HCT116 (cell line): Measurements from ENCODE around the gene ARHGAP11B.
"Not testable (repeated sequence)": the region's sequence is repeated elsewhere in the genome, so short reads cannot be mapped to it uniquely, and the experiment has no call there.

Source experiments
- ATAC-seq: fragments of 200-7000 bp; cut with Tn5 transposase; 2 replicates; pipeline ENCODE4 v1.9.1; 2020; ENCODE audit warnings: mild to moderate bottlenecking, moderate library complexity
- BruUV-seq: library from RNA; stranded (reverse); fragments of 400-500 nt; replicated peaks from 2 replicates; lab custom pipeline; 2021; lab: Mats Ljungman, UMichigan
- CTCF ChIA-PET: fragments of 300-600 bp; sonication (Branson Sonifier 250); formaldehyde crosslinking; loops from one replicate; lab custom pipeline; 2021; ENCODE audit warnings: antibody characterized with exemption; lab: Charles Lee
- POLR2A ChIA-PET: fragments of 300-600, 350-600 bp; sonication (Branson Sonifier 250); formaldehyde crosslinking; loops from one replicate; lab custom pipeline; 2021; ENCODE audit warnings: antibody characterized with exemption; lab: Charles Lee
- RAD21 ChIA-PET, 2 experiments: fragments of 300-600 bp; sonication (Branson Sonifier 250); formaldehyde crosslinking; loops; one replicate each; lab custom pipeline; 2023; ENCODE audit warnings: low total read pairs in 2 of 2; ENCODE audit not compliant: uncharacterized antibody in 2 of 2, unreplicated experiment in 2 of 2, low non-redundant PET in 1 of 2; lab: Charles Lee
- DNase-seq: peaks from one replicate; pipeline ENCODE4 v3.0.0-alpha.2; 2010; ENCODE audit warnings: low read depth, low spot score
- H2AFZ ChIP-seq: fragments of 200-600 bp; shearing (Covaris generic), sonication (generic); 2 replicates; pipeline ENCODE4 v1.6.1; 2017; ENCODE audit warnings: low read depth, mixed run types, mixed read lengths, antibody characterized with exemption, low read length; ENCODE audit not compliant: poor library complexity, severe bottlenecking
- H3K27ac ChIP-seq: 2 replicates; pipeline ENCODE4 v1.5.1; 2012; ENCODE audit warnings: low read depth, low read length
- H3K27me3 ChIP-seq: fragments of 200-600 bp; sonication (generic); 2 replicates; pipeline ENCODE4 v1.6.1; 2016; ENCODE audit warnings: mixed run types, low read length, mixed read lengths; ENCODE audit not compliant: insufficient read depth
- H3K36me3 ChIP-seq, 2 experiments: fragments of 200-500 bp in 1 of 2; fragments of 200-600 bp in 1 of 2; sonication (Bioruptor generic) in 1 of 2; sonication (generic) in 1 of 2; 2 replicates each; pipeline versions ENCODE4 v1.5.1 to v1.6.1; 2014 to 2016; ENCODE audit warnings: low read length in 2 of 2, inconsistent platforms in 1 of 2, mixed read lengths in 1 of 2, mixed run types in 1 of 2; ENCODE audit not compliant: insufficient read depth in 2 of 2, control insufficient read depth in 1 of 2
- H3K4me1 ChIP-seq, 2 experiments: fragments of 200-600 bp in 1 of 2; sonication (generic) in 1 of 2; 2 replicates each; pipeline versions ENCODE4 v1.5.1 to v1.6.1; 2012 to 2017; ENCODE audit warnings: low read length in 2 of 2, inconsistent platforms in 1 of 2, mild to moderate bottlenecking in 1 of 2, mixed read lengths in 1 of 2, mixed run types in 1 of 2, moderate library complexity in 1 of 2; ENCODE audit not compliant: insufficient read depth in 2 of 2, control insufficient read depth in 1 of 2
- H3K4me2 ChIP-seq: fragments of 200-600 bp; sonication (generic); 2 replicates; pipeline ENCODE4 v1.6.1; 2017; ENCODE audit warnings: mixed run types, low read length, mixed read lengths
- H3K4me3 ChIP-seq, 2 experiments: fragments of 200-600 bp in 1 of 2; sonication (generic) in 1 of 2; replicated peaks in 1 of 2; 2 replicates each; pipeline ENCODE4 v1.5.1; 2011 to 2016; ENCODE audit warnings: low read length in 2 of 2, control low read depth in 1 of 2, low read depth in 1 of 2, mild to moderate bottlenecking in 1 of 2, mixed read lengths in 1 of 2, mixed run types in 1 of 2
- H3K79me2 ChIP-seq: fragments of 200-600 bp; sonication (generic); 2 replicates; pipeline ENCODE4 v1.6.1; 2017; ENCODE audit warnings: mild to moderate bottlenecking, mixed run types, low read length, moderate library complexity, mixed read lengths; ENCODE audit not compliant: insufficient read depth
- H3K9ac ChIP-seq: fragments of 200-600 bp; sonication (generic); 2 replicates; pipeline ENCODE4 v1.6.1; 2016; ENCODE audit warnings: low read length, mixed read lengths
- H3K9me2 ChIP-seq: fragments of 200-600 bp; sonication (generic), shearing (Covaris generic); 2 replicates; pipeline ENCODE4 v1.6.1; 2017; ENCODE audit warnings: mixed run types, mild to moderate bottlenecking, moderate library complexity; ENCODE audit not compliant: insufficient read depth
- H3K9me3 ChIP-seq, 2 experiments: fragments of 200-500 bp in 1 of 2; fragments of 200-600 bp in 1 of 2; sonication (Bioruptor generic) in 1 of 2; sonication (generic) in 1 of 2; 2 replicates each; pipeline ENCODE4 v1.6.1; 2014 to 2017; ENCODE audit warnings: low read length in 2 of 2, mixed read lengths in 2 of 2, inconsistent platforms in 1 of 2, low read depth in 1 of 2, mild to moderate bottlenecking in 1 of 2, mixed run types in 1 of 2, moderate library complexity in 1 of 2; ENCODE audit not compliant: control insufficient read depth in 1 of 2, insufficient read depth in 1 of 2
- H4K20me1 ChIP-seq: fragments of 200-600 bp; sonication (generic), shearing (Covaris generic); 2 replicates; pipeline ENCODE4 v1.6.1; 2017; ENCODE audit warnings: mixed run types, mild to moderate bottlenecking, moderate library complexity; ENCODE audit not compliant: insufficient read depth
- ELF1 ChIP-seq: IDR thresholded peaks from 2 replicates; pipeline ENCODE4 v1.6.1; 2012; ENCODE audit warnings: low read depth, borderline replicate concordance
- SIN3A ChIP-seq: IDR thresholded peaks from 2 replicates; pipeline ENCODE4 v1.6.1; 2012; ENCODE audit warnings: low read depth
- SP1 ChIP-seq: IDR thresholded peaks from 2 replicates; pipeline ENCODE4 v1.6.1; 2012; ENCODE audit warnings: low read depth
- intact Hi-C: fragments of 100-400 bp; cut with micrococcal nuclease; formaldehyde crosslinking; loops from 2 replicates; pipeline ENCODE4 v1.10.0; 2022
- long read RNA-seq: library from polyadenylated mRNA; unstranded; transcript quantifications from one replicate; pipeline ENCODE4 v2.0.0, GENCODE V29; 2021; ENCODE audit not compliant: unreplicated experiment
- TF ChIP-seq, protein P1 (sequence below): IDR thresholded peaks from 2 replicates; pipeline ENCODE4 v1.6.1; 2012

The ARHGAP11B gene
- long read RNA-seq, partial matches to known transcripts = 10 of 13 reads
- long read RNA-seq, other reads (novel, unspliced or antisense) = 3 of 13 reads

DNA sequence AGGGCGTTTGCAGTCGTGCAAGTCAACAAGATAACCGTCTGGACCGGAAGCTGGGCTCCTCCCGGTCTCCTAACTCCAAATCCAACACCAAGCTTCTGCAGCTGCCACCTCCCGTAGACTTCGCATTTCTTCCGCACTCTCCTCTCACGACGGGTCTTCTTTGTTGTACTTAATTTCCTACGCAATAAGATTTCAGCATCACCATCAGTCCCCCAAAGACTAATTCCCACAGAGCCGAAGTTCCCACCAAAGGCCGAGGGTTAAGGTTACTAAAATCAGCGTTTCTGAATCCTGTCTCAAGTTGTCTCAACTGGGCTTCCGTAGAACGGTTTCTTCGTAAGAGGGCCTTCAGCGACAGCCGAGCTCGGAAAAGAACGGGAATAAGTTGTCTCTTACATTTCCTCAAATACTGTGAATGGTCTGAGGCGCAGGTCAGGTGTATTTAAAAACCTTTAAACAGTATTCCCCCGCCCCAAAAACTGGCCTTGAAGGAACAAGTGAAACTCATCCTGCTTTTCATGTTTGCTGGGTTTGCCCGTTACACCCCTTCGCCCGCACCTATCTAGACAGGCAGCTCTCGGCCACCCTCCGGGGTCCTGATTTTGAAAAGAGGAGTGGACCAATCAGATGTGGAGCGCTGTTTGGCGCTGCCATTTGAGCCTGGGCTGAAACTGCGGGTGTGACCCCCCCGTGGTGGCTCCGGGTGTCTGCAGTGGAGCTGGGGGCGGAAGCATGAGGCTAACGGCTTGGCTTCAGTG lies at the start of gene ARHGAP11B:
Gene ARHGAP11B, plus strand, starts transcription at position 693 of the 758 bp plus-strand sequence.
- Histone ChIP-seq H2AFZ (peak within 1 kb of the TSS; percentile 26), H3K79me2 (peaks cover 45% of the 10 kb centered on the region), H3K9ac (peak within 1 kb of the TSS; percentile 85), H3K4me3 (peak within 1 kb of the TSS; percentile 65 to 79), H3K4me2 (peak within 1 kb of the TSS; percentile 73), H3K27ac (peak within 1 kb of the TSS; percentile 89)
- POLR2A ChIA-PET, H3K4me1 ChIP-seq, H4K20me1 ChIP-seq, H3K36me3 ChIP-seq, H3K9me2 ChIP-seq, H3K27me3 ChIP-seq, H3K9me3 ChIP-seq, RAD21 ChIA-PET, intact Hi-C loops, BruUV-seq: not testable (repeated sequence)
- peak; percentile 97 for DNase-seq
- CTCF ChIA-PET = interaction anchor here (1.0 kb wide), 1 partner anchor 504 kb away, joined by 4 read pairs; no protein-coding TSS in a partner anchor
- ATAC-seq = peak; percentile 94
- TF ChIP-seq, protein P1, sequence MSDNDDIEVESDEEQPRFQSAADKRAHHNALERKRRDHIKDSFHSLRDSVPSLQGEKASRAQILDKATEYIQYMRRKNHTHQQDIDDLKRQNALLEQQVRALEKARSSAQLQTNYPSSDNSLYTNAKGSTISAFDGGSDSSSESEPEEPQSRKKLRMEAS = peak; percentile 47
- TF ChIP-seq SIN3A (peak; percentile 23; the same call in 1 of the 2 replicates), SP1 (peak; percentile 39; the same call in 1 of the 2 replicates), ELF1 (peak; percentile 26; the same call in 1 of the 2 replicates)

DNA sequence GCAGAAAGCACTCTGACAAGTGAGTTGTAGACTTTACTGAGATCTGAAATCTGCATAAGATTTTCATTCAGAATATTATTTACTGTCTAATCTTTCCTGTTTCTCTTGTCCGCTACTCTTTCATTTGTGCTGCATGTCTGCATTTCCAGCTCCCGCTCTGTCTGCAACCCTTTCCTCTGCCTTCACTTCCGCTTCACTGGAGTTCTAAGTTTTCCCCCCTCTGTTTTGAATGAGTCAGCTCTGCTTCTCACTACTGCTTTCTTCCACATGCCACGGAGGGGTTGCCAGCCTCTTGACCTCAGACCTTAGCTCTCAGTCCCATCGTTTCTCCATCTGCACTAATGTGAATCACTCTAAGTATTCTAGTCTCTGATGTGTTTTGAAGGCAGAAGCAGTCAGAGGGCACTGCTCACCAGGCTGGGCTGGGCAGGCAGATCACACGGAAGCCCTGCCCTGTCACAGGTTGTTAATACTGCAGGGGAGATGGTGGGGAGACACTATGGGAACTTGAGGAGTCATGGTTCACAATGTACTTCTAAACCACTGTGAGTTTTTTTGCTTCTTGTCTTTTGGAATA lies 46.4 kb upstream of the ARHGAP11B start:
- H3K4me3 ChIP-seq, intact Hi-C loops, H3K4me1 ChIP-seq, RAD21 ChIA-PET, H3K79me2 ChIP-seq, H3K9me2 ChIP-seq, H2AFZ ChIP-seq, H3K27ac ChIP-seq, ATAC-seq, H3K36me3 ChIP-seq, H3K9me3 ChIP-seq, H3K4me2 ChIP-seq, CTCF ChIA-PET, POLR2A ChIA-PET, H3K27me3 ChIP-seq, H4K20me1 ChIP-seq, H3K9ac ChIP-seq, BruUV-seq, DNase-seq: not testable (repeated sequence)

DNA sequence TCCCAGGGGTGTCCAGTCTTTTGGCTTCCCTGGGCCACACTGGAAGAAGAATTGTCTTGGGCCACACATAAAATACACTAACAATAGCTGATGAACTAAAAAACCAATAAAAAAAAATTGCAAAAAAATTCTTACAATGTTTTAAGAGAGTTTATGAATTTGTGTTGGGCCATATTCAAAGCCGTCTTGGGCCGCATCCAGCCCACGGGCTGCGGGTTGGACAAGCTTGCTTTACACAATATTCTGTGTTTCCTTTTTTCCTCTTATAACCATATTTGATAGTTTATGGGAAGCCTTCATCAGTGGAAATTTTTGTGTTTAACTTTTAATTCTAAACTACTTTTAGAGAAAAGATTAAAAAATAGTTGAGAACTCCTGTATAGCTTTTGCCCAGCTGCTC lies 45.2 kb upstream of the ARHGAP11B start:
- POLR2A ChIA-PET, H3K4me1 ChIP-seq, H3K79me2 ChIP-seq, H3K36me3 ChIP-seq, H3K9me3 ChIP-seq, H4K20me1 ChIP-seq, H3K4me2 ChIP-seq, intact Hi-C loops, ATAC-seq, H3K4me3 ChIP-seq, H3K27ac ChIP-seq, BruUV-seq, H3K27me3 ChIP-seq, H3K9me2 ChIP-seq, DNase-seq, H2AFZ ChIP-seq, H3K9ac ChIP-seq, RAD21 ChIA-PET, CTCF ChIA-PET: not testable (repeated sequence)

DNA sequence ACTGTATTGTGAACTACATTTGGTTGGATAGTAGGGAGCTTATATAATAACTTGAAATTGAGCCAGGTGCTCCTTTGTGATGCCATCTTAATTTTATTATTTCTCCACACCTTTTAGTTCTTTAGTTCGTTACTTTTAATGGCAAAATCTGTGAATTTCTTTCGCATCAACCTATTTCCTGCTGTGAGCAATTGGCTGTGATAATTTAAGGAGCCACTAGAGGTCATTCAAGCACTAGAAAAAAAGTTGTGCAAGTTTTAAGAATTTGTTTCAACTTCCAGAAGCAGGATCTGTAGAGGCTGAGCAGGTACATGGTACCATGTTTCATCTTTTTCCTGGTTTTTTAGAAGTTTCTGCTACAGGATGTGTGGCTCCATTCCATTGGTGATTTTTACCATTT lies 27.0 kb upstream of the ARHGAP11B start:
- H3K4me2 ChIP-seq, H3K27ac ChIP-seq, H3K36me3 ChIP-seq, BruUV-seq, DNase-seq, CTCF ChIA-PET, POLR2A ChIA-PET, H4K20me1 ChIP-seq, H3K9me2 ChIP-seq, ATAC-seq, H3K9ac ChIP-seq, H3K79me2 ChIP-seq, H3K27me3 ChIP-seq, H3K4me3 ChIP-seq, H2AFZ ChIP-seq, intact Hi-C loops, H3K4me1 ChIP-seq, RAD21 ChIA-PET, H3K9me3 ChIP-seq: not testable (repeated sequence)
